NCI-H2081 treated with DMSO at 0.1 percent for 48 hours (cell line): Measurements from ENCODE around the gene LRRC2.
"Not testable (repeated sequence)": the region's sequence is repeated elsewhere in the genome, so short reads cannot be mapped to it uniquely, and the experiment has no call there.

Experiments used
- DNase-seq: peaks from one replicate; lab custom pipeline; 2025; lab: John Stamatoyannopoulos, UW

Gene LRRC2

GRCh38 chr3:46566040-46566641 is at the start of gene LRRC2:
Gene LRRC2 (minus strand): TSS chr3:46566302. CDS start chr3:46551591, 14,711 bp downstream.
- DNase-seq: no peak

GRCh38 chr3:46615050-46615775 is 49.1 kb upstream of the LRRC2 start:
- DNase-seq: no peak

DNA sequence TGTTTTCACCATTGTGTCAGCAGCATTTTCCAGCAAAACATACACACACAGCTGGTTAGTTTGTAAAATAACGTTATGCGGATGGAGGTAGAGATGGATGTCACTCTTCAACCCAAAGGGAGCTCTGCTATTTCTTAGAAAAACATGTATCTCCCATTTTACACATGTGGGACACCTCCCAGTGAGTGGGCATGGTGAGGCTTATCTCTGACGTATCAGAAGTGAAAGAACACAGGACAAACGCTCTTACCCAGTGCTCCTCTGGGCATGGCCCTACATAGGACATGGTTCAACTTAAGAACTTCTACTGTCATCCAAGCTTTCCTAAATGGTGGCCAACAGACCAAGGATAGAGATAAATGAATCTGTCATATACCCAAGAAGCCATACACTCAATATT is 48.3 kb upstream of the LRRC2 start:
- no peak for DNase-seq

GRCh38 chr3:46613313-46614005 is 47.4 kb upstream of the LRRC2 start:
- DNase-seq: no peak

DNA sequence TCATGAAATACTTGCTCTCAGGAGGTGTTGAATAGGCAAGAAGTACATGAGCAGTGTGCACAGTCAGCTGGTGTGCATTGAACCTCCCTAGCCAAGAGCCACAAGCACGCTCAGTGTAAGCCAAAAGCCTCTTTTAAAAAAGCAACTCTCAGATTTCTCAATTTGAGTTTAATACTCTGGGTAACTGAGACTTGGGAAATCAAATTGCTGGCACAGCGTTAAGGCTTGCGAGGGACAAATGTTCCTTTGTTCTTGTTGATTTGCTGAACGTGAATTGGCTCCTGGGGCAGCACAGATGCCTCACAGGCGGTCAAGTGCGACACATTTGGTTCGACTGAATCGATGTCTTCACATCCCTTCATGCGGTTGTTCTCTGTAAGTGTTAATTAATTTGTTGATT is 46.2 kb upstream of the LRRC2 start, which contains the start of gene FAM240A:
FAM240A (plus strand) TSS at position 202 of the 400 bp plus-strand sequence; CDS start at position 361, 159 bp downstream.
- DNase-seq: no peak

GRCh38 chr3:46609944-46610722 is 44.0 kb upstream of the LRRC2 start:
- no peak for DNase-seq

GRCh38 chr3:46609212-46609721 is 43.2 kb upstream of the LRRC2 start:
- DNase-seq: no peak

DNA sequence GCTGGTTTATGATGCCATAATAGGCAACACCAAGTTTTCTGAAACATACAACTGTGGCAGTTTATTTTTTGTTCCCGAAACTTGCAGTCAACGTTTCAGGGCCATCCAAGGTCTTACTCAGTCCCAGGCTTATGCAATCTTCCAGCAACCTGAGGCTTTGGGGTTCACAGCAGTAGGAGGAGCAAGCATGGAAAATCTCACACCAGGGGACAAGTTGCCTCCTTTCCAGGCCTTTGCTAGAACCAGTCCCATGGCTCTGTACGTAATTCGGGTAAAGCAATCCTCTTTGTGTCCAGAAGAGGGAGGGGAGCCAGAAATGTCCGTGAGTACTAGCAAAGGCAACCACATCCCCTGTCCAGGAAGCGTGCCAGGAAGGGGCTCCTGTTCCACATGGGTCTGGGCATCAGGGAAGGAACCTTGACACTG is 41.5 kb upstream of the LRRC2 start:
- no peak for DNase-seq

GRCh38 chr3:46604127-46604526 is 38.0 kb upstream of the LRRC2 start:
- no peak for DNase-seq

GRCh38 chr3:46603446-46604046 is 37.4 kb upstream of the LRRC2 start:
- no peak for DNase-seq

- no peak for DNase-seq
These were observed 33.5 kb upstream of the LRRC2 start for GRCh38 chr3:46599590-46599989.

GRCh38 chr3:46595819-46596314 is 29.8 kb upstream of the LRRC2 start:
- DNase-seq: no peak

GRCh38 chr3:46594723-46595122 is 28.6 kb upstream of the LRRC2 start:
- no peak for DNase-seq

DNA sequence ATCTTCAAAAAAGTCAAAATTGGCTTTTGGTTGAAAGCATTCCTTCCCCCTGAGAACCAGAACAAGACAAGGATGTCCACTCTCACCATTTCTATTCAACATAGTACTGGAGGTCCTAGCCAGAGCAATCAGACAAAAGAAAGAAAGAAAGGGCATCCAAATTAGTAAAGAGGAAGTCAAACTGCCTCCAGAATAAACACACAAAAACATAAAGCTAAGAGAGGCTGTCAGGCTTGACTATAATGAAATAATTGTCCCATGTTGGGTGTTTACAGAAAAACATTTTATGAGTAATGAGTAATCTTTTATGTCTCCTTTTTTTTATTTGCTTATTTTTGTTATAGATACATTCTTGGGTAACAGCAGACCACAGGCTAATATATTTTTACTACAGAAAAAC is 27.9 kb upstream of the LRRC2 start:
- no peak for DNase-seq

- no peak for DNase-seq
These were observed 27.3 kb upstream of the LRRC2 start for GRCh38 chr3:46593274-46593862.

GRCh38 chr3:46587268-46587667 is 21.2 kb upstream of the LRRC2 start:
- not testable (repeated sequence) for DNase-seq

- DNase-seq: no peak
These were observed 20.7 kb upstream of the LRRC2 start for GRCh38 chr3:46586738-46587246.

DNA sequence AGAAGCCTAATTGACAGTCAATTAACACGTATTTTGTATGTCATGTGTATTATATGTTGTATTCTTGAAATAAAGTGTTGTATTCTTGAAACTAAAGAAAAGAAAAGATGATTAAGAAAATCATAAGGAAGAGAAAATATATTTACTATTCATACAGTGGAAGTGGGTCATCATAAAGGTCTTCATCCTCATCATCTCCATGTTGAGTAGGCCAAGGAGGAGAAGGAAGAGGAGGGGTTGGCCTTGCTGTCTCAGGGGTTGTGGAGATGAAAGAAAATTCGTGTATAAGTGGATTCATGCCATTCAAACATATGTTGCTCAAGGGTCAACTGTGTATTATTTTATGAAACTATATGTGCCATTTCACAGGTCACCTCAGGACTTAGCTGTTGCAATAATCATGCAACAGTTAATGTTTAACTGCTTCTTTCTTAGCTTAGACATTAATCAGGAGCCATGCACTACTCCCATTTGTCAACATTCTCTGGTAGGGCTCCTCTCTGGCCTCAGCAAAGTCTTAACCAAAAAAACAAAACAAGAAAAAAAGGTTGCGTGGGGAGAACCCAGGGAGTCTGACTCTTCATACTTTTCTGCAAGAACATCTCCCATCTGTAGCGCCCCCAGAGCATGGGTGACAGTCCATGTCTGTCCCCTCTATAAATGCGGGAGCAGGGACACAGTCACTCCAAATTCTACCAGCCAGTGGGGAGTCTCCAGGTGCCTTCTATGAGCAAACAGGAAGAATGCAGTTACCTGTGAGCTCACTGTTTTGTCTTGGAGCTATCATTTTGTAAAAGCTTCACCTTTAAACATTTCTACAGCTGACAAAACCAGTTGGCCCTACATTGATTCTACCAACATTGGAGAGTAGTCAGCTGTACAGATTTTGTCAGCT is 19.9 kb upstream of the LRRC2 start:
- no peak for DNase-seq

DNA sequence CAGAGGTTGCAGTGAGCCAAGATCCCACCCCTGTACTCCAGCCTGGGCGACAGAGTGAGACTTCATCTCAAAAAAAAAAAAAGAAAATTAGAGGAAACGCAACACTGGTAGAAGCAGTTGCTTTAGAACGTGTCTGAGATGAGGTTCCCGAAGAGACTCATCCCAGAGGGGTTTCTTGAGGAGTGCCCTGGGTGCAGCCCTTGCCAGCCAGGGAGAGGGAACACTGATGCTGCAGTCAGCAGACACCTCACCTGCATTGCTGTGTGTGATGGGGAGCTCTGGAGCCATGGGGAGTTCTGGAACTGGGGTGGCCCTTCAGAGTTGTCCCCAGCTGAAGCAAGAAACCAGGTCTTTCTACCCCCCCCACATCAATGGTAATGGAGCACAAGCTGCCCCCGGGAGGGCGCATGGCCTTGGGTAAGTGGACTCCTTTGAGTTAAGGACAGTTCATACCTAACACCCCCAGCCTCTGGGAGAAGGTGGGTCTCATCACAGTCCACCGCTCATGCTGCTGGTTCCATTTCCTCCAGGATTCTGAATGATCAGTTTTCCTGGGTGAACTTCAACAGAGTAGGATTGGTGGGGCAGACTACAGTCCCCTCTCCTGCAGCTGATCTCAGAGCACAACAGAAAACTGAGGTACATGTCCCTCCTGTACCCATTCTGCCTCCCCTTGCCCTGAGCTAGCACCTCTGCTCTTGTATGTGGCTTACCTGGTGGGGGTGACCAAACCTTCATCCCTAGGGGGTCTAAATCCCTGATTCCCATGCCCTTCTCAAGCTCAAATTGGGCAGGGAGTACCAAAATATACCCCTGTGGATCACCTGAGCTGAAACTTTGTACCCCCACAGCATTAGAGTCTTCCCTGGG is 18.7 kb upstream of the LRRC2 start:
- DNase-seq: no peak
